ENCODE results near the gene STK11. TPM values are rescaled to one million over a fixed set of nuclear protein-coding genes. Genes with fewer than 3 reads are reported as not detected.

STK11 gene
- total RNA-seq, 1 donor from 2014 or later: 27.4 TPM

DNA sequence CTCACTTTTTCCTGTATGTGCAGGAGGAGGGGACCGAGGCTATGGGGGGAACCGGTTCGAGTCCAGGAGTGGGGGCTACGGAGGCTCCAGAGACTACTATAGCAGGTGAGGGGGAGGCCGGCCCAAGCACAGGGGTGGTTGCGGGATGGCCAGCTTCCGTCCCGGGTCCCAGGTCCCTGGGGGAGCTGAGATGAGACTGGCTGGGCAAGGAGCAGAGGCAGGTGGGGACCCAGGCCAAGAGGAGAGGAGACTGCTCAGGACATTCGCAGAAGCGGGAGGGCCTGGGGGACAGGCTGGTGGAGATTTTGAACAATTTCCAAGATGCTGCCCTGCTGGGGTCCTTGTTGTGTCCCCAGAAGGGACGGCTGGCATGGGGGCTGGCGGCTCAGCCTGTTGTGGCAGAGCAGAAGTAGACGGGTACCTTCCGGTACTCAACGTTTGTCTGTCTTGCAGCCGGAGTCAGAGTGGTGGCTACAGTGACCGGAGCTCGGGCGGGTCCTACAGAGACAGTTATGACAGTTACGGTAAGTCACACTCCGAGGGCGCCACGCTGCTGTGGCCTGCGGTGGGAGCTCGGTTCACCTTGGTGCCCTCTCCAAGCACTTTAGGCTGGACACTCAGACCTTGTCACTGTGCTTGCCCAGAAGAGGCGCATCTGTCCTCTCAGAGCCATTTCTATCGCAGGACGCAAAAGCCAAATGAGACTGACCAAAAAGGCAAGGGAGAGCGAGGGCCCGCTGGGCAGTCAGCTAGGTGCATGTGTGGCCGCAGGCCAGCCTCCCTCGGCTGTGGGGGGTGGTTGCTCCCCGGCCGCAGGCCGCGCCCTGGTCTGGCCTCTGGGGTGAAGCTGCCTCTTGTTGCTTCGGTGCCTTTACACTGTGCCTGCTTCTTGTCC, 66.2 kb downstream of the STK11 start:
- peaks cover 55% of the 10 kb centered on the region for H3K79me2 ChIP-seq (ENCODE audit: low read depth)
- peaks cover 28% of the 10 kb centered on the region for H3K36me3 Mint-ChIP-seq
- H4K20me1 ChIP-seq (ENCODE audit: low read depth): peaks cover 66% of the 10 kb centered on the region
- H3K36me3 ChIP-seq: peaks cover 5% of the 10 kb centered on the region
- H3K4me3 ChIP-seq: no peak overlapping the region
- H3K9me3 Mint-ChIP-seq: no peaks in the 10 kb centered on the region
- H3K4me1 ChIP-seq: peaks cover 59% of the 10 kb centered on the region
- peaks cover 14% of the 10 kb centered on the region for H3K27me3 ChIP-seq
- DNase-seq (ENCODE audit: low spot score): no peak
- peak overlapping the region; percentile 13 for H3K27ac ChIP-seq
- H3K9ac ChIP-seq: no peak overlapping the region
- no peaks in the 10 kb centered on the region for H3K9me3 ChIP-seq (ENCODE audit: low read depth)
- peaks cover 82% of the 10 kb centered on the region for H3F3A ChIP-seq (ENCODE audit: low read depth)
- peak overlapping the region; percentile 99 for H3K4me2 ChIP-seq
- H3K27me3 Mint-ChIP-seq (ENCODE audit: insufficient read depth, low read depth): peaks cover 30% of the 10 kb centered on the region
- H3K4me3 Mint-ChIP-seq: peak overlapping the region; percentile 90
- H3K4me1 Mint-ChIP-seq: peaks cover 62% of the 10 kb centered on the region
- H2AFZ ChIP-seq (replicated peaks): no peak overlapping the region
- TF ChIP-seq EZH2 (IDR thresholded peaks at IDR 0.05) (no peak), EZH2phosphoT487 (IDR thresholded peaks at IDR 0.05) (no peak)
- TF ChIP-seq, protein P1, sequence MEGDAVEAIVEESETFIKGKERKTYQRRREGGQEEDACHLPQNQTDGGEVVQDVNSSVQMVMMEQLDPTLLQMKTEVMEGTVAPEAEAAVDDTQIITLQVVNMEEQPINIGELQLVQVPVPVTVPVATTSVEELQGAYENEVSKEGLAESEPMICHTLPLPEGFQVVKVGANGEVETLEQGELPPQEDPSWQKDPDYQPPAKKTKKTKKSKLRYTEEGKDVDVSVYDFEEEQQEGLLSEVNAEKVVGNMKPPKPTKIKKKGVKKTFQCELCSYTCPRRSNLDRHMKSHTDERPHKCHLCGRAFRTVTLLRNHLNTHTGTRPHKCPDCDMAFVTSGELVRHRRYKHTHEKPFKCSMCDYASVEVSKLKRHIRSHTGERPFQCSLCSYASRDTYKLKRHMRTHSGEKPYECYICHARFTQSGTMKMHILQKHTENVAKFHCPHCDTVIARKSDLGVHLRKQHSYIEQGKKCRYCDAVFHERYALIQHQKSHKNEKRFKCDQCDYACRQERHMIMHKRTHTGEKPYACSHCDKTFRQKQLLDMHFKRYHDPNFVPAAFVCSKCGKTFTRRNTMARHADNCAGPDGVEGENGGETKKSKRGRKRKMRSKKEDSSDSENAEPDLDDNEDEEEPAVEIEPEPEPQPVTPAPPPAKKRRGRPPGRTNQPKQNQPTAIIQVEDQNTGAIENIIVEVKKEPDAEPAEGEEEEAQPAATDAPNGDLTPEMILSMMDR (IDR thresholded peaks at IDR 0.05): no peak
- H3K27ac Mint-ChIP-seq: no peak overlapping the region

DNA sequence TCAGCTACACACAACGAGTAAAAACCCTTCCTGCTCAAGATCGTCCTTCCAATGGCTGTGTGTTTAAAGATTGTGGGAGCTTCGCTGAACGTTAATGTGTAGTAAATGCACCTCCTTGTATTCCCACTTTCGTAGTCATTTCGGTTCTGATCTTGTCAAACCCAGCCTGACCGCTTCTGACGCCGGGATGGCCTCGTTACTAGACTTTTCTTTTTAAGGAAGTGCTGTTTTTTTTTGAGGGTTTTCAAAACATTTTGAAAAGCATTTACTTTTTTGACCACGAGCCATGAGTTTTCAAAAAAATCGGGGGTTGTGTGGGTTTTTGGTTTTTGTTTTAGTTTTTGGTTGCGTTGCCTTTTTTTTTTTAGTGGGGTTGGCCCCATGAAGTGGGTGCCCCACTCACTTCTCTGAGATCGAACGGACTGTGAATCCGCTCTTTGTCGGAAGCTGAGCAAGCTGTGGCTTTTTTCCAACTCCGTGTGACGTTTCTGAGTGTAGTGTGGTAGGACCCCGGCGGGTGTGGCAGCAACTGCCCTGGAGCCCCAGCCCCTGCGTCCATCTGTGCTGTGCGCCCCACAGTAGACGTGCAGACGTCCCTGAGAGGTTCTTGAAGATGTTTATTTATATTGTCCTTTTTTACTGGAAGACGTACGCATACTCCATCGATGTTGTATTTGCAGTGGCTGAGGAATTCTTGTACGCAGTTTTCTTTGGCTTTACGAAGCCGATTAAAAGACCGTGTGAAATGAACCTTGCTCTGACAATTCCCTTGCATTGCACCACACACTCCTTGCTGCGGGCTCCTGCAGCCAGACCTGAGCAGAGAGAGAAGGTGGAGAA, 67.1 kb downstream of the STK11 start:
- Mint-ChIP-seq H3K27ac (no peak overlapping the region), H3K9me3 (no peaks in the 10 kb centered on the region), H3K36me3 (peaks cover 30% of the 10 kb centered on the region), H3K27me3 (ENCODE audit: insufficient read depth, low read depth) (peaks cover 27% of the 10 kb centered on the region), H3K4me3 (peak overlapping the region; percentile 65), H3K4me1 (peaks cover 58% of the 10 kb centered on the region)
- Histone ChIP-seq H2AFZ (replicated peaks) (no peak overlapping the region), H4K20me1 (ENCODE audit: low read depth) (peaks cover 68% of the 10 kb centered on the region), H3K36me3 (peaks cover 5% of the 10 kb centered on the region), H3K9me3 (ENCODE audit: low read depth) (no peaks in the 10 kb centered on the region), H3K27me3 (peaks cover 7% of the 10 kb centered on the region), H3K4me3 (no peak overlapping the region), H3F3A (ENCODE audit: low read depth) (peaks cover 87% of the 10 kb centered on the region), H3K4me1 (peaks cover 53% of the 10 kb centered on the region), H3K79me2 (ENCODE audit: low read depth) (peaks cover 60% of the 10 kb centered on the region), H3K4me2 (no peak overlapping the region), H3K27ac (peak overlapping the region; percentile 98), H3K9ac (peak overlapping the region; percentile 8)
- TF ChIP-seq, protein P1 (IDR thresholded peaks at IDR 0.05): no peak
- TF ChIP-seq EZH2 (IDR thresholded peaks at IDR 0.05) (no peak), EZH2phosphoT487 (IDR thresholded peaks at IDR 0.05) (no peak)
- DNase-seq (ENCODE audit: low spot score): no peak

DNA sequence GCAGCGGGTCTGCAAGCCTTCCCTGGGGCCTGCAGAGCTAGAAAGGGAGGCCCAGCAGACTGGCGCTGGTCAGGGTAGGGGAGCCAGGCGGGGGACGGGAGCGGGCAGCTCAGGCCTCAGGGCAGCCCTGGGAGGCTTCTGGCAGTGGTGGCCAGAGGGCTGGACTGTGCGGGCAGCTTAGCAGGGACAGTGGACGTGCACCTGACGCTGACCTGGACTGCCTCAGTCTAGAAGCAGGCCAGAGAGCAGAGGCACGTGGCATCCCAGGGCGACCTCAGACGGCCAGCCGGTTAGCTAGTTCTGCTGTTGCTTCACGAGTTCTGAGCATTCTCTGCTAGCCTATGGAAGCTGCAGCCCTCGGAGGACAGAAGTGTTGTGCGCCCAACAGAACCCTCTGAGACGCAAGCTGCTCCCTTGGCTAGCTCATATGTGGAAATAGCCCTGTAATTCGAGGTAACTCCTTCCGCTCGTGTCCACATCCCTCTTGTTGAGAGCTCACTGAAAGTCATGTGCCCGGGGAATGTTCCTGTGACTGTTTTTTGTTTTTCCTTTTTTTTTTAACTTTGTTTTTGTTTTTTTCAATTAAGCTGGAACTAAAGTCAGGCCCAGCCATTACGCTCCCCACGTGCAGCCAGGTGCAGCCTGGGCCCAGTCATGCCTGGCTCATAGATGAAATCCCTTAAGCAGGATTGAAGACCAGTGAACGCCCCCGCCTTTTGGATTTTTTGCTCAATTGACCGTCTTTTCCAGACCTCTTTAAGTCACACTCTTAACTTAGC, 67.9 kb downstream of the STK11 start:
- Mint-ChIP-seq H3K27me3 (ENCODE audit: insufficient read depth, low read depth) (peaks cover 26% of the 10 kb centered on the region), H3K4me3 (peak overlapping the region; percentile 71), H3K9me3 (no peaks in the 10 kb centered on the region), H3K4me1 (peaks cover 50% of the 10 kb centered on the region), H3K36me3 (peaks cover 30% of the 10 kb centered on the region), H3K27ac (no peak overlapping the region)
- DNase-seq (ENCODE audit: low spot score): no peak
- peaks cover 60% of the 10 kb centered on the region for H3K79me2 ChIP-seq (ENCODE audit: low read depth)
- H3K4me3 ChIP-seq: no peak overlapping the region
- H3K9me3 ChIP-seq (ENCODE audit: low read depth): no peaks in the 10 kb centered on the region
- peak overlapping the region; percentile 98 for H3K27ac ChIP-seq
- no peaks in the 10 kb centered on the region for H3K27me3 ChIP-seq
- H3K4me1 ChIP-seq: peaks cover 45% of the 10 kb centered on the region
- H4K20me1 ChIP-seq (ENCODE audit: low read depth): peaks cover 67% of the 10 kb centered on the region
- H2AFZ ChIP-seq (replicated peaks): no peak overlapping the region
- no peak overlapping the region for H3K9ac ChIP-seq
- H3F3A ChIP-seq (ENCODE audit: low read depth): peaks cover 80% of the 10 kb centered on the region
- H3K36me3 ChIP-seq: peaks cover 5% of the 10 kb centered on the region
- peak overlapping the region; percentile 20 for H3K4me2 ChIP-seq
- TF ChIP-seq, protein P1 (IDR thresholded peaks at IDR 0.05): no peak
- TF ChIP-seq EZH2phosphoT487 (IDR thresholded peaks at IDR 0.05) (no peak), EZH2 (IDR thresholded peaks at IDR 0.05) (no peak)
